PFSK-1 (cell line): ENCODE data around the gene CYB5B.

Experiments used
- FOXP2 ChIP-seq: optimal IDR thresholded peaks from 2 replicates; pipeline ENCODE3; 2011; ENCODE audit warnings: borderline replicate concordance, control low read depth, inconsistent platforms; ENCODE audit not compliant: insufficient read depth; ENCODE audit errors: extremely low read length, extremely low read depth
- POLR2AphosphoS5 ChIP-seq: IDR thresholded peaks from 2 replicates; pipeline ENCODE4 v1.6.1; 2012; ENCODE audit warnings: low read depth, mild to moderate bottlenecking, control low read depth, low read length, moderate library complexity
- REST ChIP-seq, 2 experiments: IDR thresholded peaks; 2 replicates each; pipeline versions ENCODE4 v1.6.1 to v1.8.0; 2011 to 2012; ENCODE audit warnings: low read depth in 2 of 2, low read length in 2 of 2, control low read depth in 1 of 2, inconsistent platforms in 1 of 2, mild to moderate bottlenecking in 1 of 2, moderate library complexity in 1 of 2; ENCODE audit not compliant: insufficient read depth in 1 of 2
- SIN3A ChIP-seq: IDR thresholded peaks from 2 replicates; pipeline ENCODE4 v1.6.1; 2012; ENCODE audit warnings: mild to moderate bottlenecking, low read length, moderate library complexity, borderline replicate concordance; ENCODE audit not compliant: insufficient read depth
- TAF1 ChIP-seq: IDR thresholded peaks from 2 replicates; pipeline ENCODE4 v1.6.1; 2012; ENCODE audit warnings: low read length, control low read depth, borderline replicate concordance; ENCODE audit not compliant: insufficient read depth

GRCh38 chr16:69424935-69425784, 741 bp downstream of the CYB5B start:
- TF ChIP-seq POLR2AphosphoS5 (no peak), TAF1 (no peak), REST (IDR thresholded peaks at IDR 0.05; ENCODE audit: insufficient read depth in 1 of 2, low read depth in 2 of 2, low read length in 2 of 2) (no peak), SIN3A (no peak), FOXP2 (no peak)
